Hepatocyte (in vitro differentiated cells): ENCODE data around the gene MYH11. TPM values are rescaled to one million over a fixed set of nuclear protein-coding genes. Genes with fewer than 3 reads are reported as not detected.

Experiments used
- DNase-seq: peaks from one replicate; pipeline ENCODE4 v3.0.0-alpha.2; 2016; ENCODE audit warnings: low spot score
- H2AFZ ChIP-seq: fragments of 200-600 bp; sonication (generic); 2 replicates; pipeline ENCODE4 v1.6.0; 2016; ENCODE audit warnings: antibody characterized with exemption, mild to moderate bottlenecking
- H3K27ac ChIP-seq: fragments of 200-600 bp; sonication (generic); 2 replicates; pipeline ENCODE4 v1.5.1; 2016; ENCODE audit warnings: mild to moderate bottlenecking
- H3K27me3 ChIP-seq: fragments of 200-600 bp; sonication (generic); 2 replicates; pipeline ENCODE4 v1.6.1; 2016
- H3K36me3 ChIP-seq: fragments of 200-600 bp; sonication (generic); replicated peaks from 2 replicates; pipeline ENCODE4 v1.5.1; 2016; ENCODE audit warnings: low read depth; ENCODE audit not compliant: insufficient read depth
- H3K4me1 ChIP-seq: fragments of 200-600 bp; sonication (generic); 2 replicates; pipeline ENCODE4 v1.5.1; 2016; ENCODE audit warnings: mild to moderate bottlenecking, moderate library complexity; ENCODE audit not compliant: insufficient read depth
- H3K4me2 ChIP-seq: fragments of 200-600 bp; sonication (generic); 2 replicates; pipeline ENCODE4 v1.6.0; 2016
- H3K4me3 ChIP-seq: fragments of 200-600 bp; sonication (generic); 2 replicates; pipeline ENCODE4 v1.5.1; 2016; ENCODE audit warnings: mild to moderate bottlenecking
- H3K79me2 ChIP-seq: fragments of 200-600 bp; sonication (generic); 2 replicates; pipeline ENCODE4 v1.6.0; 2017; ENCODE audit warnings: mild to moderate bottlenecking
- H3K9me2 ChIP-seq: fragments of 200-600 bp; sonication (generic); replicated peaks from 2 replicates; pipeline ENCODE4 v1.6.0; 2017; ENCODE audit warnings: mild to moderate bottlenecking; ENCODE audit not compliant: insufficient read depth
- H3K9me3 ChIP-seq: fragments of 200-600 bp; sonication (generic); 2 replicates; pipeline ENCODE4 v1.5.1; 2016; ENCODE audit warnings: low read depth, mild to moderate bottlenecking
- H4K20me1 ChIP-seq: fragments of 200-600 bp; sonication (generic); 2 replicates; pipeline ENCODE4 v1.6.0; 2016; ENCODE audit warnings: mild to moderate bottlenecking; ENCODE audit not compliant: insufficient read depth, poor library complexity, severe bottlenecking
- EZH2 ChIP-seq: fragments of 200-600 bp; sonication (generic); IDR thresholded peaks from 2 replicates; pipeline ENCODE4 v1.6.1; 2016; ENCODE audit warnings: antibody characterized with exemption, mild to moderate bottlenecking, borderline replicate concordance
- EZH2phosphoT487 ChIP-seq: fragments of 200-600 bp; sonication (generic); IDR thresholded peaks from one replicate; pipeline ENCODE4 v1.6.1; 2018; ENCODE audit warnings: antibody characterized with exemption, mild to moderate bottlenecking, low read depth, moderate library complexity; ENCODE audit not compliant: unreplicated experiment, severe bottlenecking
- WGBS: methylation state at CpG from one replicate; pipeline ENCODE4 v1.1.6; 2016; ENCODE audit warnings: low lambda C conversion rate; ENCODE audit errors: missing lambda C conversion rate; 5-methylcytosine and 5-hydroxymethylcytosine counted together
- polyA plus RNA-seq: library from polyadenylated mRNA; unstranded; fragments of >200 nt; fragmentation: Nextera tagmentation; extraction: Ambion mirVana; gene quantifications from 2 replicates; pipeline ENCODE4 v1.2.1, GENCODE V29; 2016
- total RNA-seq: library from RNA; depleted of rRNA; stranded (reverse); fragments of >200 nt; gene quantifications from 2 replicates; pipeline ENCODE4 v1.2.3, GENCODE V29; 2014
- TF ChIP-seq, protein P1 (sequence below): fragments of 200-600 bp; sonication (generic); IDR thresholded peaks from 2 replicates; pipeline ENCODE4 v1.5.1; 2016; ENCODE audit warnings: antibody characterized with exemption, mild to moderate bottlenecking; ENCODE audit not compliant: poor library complexity

Gene MYH11
- total and polyA plus RNA-seq, 2 experiments from 2014 or later = 0.59 to 5.9 TPM

DNA sequence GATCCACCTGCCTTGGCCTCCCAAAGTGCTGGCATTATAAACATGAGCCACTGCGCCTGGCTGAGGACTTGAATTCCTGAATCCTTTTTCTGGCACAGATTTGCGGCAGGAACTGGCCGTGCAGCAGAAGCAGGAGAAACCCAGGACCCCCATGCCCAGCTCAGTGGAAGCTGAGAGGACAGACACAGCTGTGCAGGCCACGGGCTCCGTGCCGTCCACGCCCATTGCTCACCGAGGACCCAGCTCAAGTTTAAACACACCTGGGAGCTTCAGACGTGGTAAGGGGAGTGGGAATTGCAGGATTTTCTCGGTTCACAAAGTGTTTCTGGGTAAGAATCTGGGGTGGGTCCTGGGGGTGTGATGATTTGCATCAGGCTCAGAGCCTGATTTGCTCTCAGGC lies 165.8 kb downstream of the MYH11 start:
- no peak overlapping the region for H3K4me2 ChIP-seq
- H3K36me3 ChIP-seq = no peaks in the 10 kb centered on the region
- WGBS = 95% methylated on average over 10 of the region's 10 CpGs

DNA sequence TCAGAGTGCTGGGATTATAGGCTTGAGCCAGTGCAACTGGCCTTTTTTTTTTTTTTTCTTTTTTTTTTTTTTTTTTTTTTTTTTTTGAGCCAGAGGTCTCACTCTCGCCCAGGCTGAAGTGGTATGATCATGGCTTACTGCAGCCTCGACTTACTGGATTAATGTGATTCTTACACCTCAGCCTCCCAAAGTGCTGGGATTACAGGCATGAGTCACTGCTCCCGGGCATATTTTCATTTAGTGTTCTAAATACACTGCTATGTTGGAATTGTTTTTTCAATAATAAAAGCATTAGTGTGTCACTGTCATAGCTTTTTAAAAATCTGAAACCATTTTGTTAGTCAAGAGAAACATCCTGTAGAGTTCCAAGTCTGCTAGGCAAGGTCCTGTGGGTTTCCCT lies 166.5 kb downstream of the MYH11 start:
- no peaks in the 10 kb centered on the region for H3K9me3 ChIP-seq
- 84% methylated on average over 3 of the region's 3 CpGs for WGBS
- H3K27ac ChIP-seq = no peak overlapping the region
- no peaks in the 10 kb centered on the region for H3K9me2 ChIP-seq
- H3K79me2 ChIP-seq = no peaks in the 10 kb centered on the region
- TF ChIP-seq EZH2 (no peak), EZH2phosphoT487 (no peak)
- TF ChIP-seq, protein P1, sequence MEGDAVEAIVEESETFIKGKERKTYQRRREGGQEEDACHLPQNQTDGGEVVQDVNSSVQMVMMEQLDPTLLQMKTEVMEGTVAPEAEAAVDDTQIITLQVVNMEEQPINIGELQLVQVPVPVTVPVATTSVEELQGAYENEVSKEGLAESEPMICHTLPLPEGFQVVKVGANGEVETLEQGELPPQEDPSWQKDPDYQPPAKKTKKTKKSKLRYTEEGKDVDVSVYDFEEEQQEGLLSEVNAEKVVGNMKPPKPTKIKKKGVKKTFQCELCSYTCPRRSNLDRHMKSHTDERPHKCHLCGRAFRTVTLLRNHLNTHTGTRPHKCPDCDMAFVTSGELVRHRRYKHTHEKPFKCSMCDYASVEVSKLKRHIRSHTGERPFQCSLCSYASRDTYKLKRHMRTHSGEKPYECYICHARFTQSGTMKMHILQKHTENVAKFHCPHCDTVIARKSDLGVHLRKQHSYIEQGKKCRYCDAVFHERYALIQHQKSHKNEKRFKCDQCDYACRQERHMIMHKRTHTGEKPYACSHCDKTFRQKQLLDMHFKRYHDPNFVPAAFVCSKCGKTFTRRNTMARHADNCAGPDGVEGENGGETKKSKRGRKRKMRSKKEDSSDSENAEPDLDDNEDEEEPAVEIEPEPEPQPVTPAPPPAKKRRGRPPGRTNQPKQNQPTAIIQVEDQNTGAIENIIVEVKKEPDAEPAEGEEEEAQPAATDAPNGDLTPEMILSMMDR = no peak
- no peak overlapping the region for H2AFZ ChIP-seq
- H3K36me3 ChIP-seq = no peaks in the 10 kb centered on the region
- DNase-seq = no peak
- H3K27me3 ChIP-seq = no peaks in the 10 kb centered on the region
- H4K20me1 ChIP-seq = no peaks in the 10 kb centered on the region
- no peaks in the 10 kb centered on the region for H3K4me1 ChIP-seq
- H3K4me3 ChIP-seq = no peak overlapping the region
- H3K4me2 ChIP-seq = no peak overlapping the region

More for the DNA sequence above, 165.8 kb downstream of the MYH11 start:
- Histone ChIP-seq H2AFZ (no peak overlapping the region), H3K9me2 (no peaks in the 10 kb centered on the region), H3K79me2 (no peaks in the 10 kb centered on the region), H3K27me3 (no peaks in the 10 kb centered on the region), H4K20me1 (no peaks in the 10 kb centered on the region), H3K4me1 (no peaks in the 10 kb centered on the region), H3K9me3 (no peaks in the 10 kb centered on the region), H3K4me3 (no peak overlapping the region), H3K27ac (no peak overlapping the region)
- no peak for TF ChIP-seq EZH2
- no peak for TF ChIP-seq EZH2phosphoT487
- TF ChIP-seq, protein P1 = no peak
- DNase-seq = no peak

DNA sequence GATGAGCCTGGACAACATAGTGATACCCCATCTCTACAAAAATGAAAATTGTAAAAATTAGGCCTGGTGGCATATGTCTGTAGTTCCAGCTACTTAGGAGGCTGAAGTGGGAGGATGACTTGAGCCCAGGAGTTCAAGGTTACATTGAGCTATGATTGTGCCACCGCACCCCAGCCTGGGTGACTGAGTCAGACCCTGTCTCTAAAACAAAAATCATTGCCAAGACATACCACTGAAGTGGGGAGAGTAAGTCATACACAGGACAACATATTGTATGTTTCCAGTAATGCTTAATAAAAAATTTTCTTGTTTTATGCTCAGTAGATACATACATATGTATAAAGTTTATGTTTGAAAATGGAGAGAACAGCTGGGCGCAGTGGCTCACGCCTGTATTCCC lies 167.5 kb downstream of the MYH11 start:
- Histone ChIP-seq H3K4me3 (no peak overlapping the region), H3K27me3 (no peaks in the 10 kb centered on the region), H3K4me1 (no peaks in the 10 kb centered on the region), H3K9me3 (no peaks in the 10 kb centered on the region), H3K79me2 (no peaks in the 10 kb centered on the region), H3K9me2 (no peaks in the 10 kb centered on the region), H4K20me1 (no peaks in the 10 kb centered on the region), H3K4me2 (no peak overlapping the region), H3K36me3 (no peaks in the 10 kb centered on the region), H3K27ac (no peak overlapping the region), H2AFZ (no peak overlapping the region)
- no peak for DNase-seq
- WGBS = 100% methylated on average over 3 of the region's 3 CpGs
- no peak for TF ChIP-seq EZH2phosphoT487
- TF ChIP-seq, protein P1 = no peak
- no peak for TF ChIP-seq EZH2

DNA sequence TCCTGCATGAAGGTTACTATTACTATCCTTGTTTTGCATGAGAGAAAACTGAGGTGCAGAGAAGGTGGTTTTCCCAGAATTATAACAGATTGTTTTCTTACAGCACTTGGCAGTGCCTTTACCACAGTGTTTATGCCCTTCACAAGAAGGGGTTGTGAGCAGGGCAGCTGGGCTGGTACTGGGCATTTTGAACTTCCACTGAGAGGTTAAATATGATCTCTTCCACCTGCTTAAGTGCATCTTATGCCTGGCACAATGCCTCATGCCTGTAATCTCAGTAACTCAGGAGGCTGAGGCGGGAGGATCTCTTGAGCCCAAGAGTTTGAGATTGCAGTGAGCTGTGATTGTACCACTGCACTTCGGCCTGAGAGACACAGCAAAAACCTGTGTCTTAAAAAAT lies 170.5 kb downstream of the MYH11 start:
- Histone ChIP-seq H3K36me3 (no peaks in the 10 kb centered on the region), H3K79me2 (no peaks in the 10 kb centered on the region), H3K4me3 (no peak overlapping the region), H3K4me1 (no peaks in the 10 kb centered on the region), H3K27ac (no peak overlapping the region), H3K4me2 (no peak overlapping the region), H3K27me3 (no peaks in the 10 kb centered on the region), H3K9me2 (no peaks in the 10 kb centered on the region), H4K20me1 (no peaks in the 10 kb centered on the region), H3K9me3 (no peaks in the 10 kb centered on the region), H2AFZ (no peak overlapping the region)
- WGBS = 97% methylated on average over 2 of the region's 2 CpGs
- DNase-seq = no peak
- TF ChIP-seq EZH2phosphoT487 (no peak), EZH2 (no peak)
- TF ChIP-seq, protein P1 = no peak
